Bladder microvascular endothelial cell (primary cell): Measurements from ENCODE around the gene SPON1. TPM values are rescaled to one million over a fixed set of nuclear protein-coding genes. Genes with fewer than 3 reads are reported as not detected.

Experiments used
- total RNA-seq: library from RNA; depleted of rRNA; stranded (reverse); fragments of >200 nt; gene quantifications from 2 replicates; pipeline ENCODE4 v1.2.3, GENCODE V29; 2014

The SPON1 gene
- 0.06 TPM in 1 of 2 replicates, not detected in the other for total RNA-seq

GRCh38 chr11:13962562-13963168 is at the start of gene SPON1:
Gene SPON1 (plus strand): TSS chr11:13962723. CDS start chr11:13962905, 182 bp downstream.

